ENCODE measurements around the gene ADAM19.

The ADAM19 gene

DNA sequence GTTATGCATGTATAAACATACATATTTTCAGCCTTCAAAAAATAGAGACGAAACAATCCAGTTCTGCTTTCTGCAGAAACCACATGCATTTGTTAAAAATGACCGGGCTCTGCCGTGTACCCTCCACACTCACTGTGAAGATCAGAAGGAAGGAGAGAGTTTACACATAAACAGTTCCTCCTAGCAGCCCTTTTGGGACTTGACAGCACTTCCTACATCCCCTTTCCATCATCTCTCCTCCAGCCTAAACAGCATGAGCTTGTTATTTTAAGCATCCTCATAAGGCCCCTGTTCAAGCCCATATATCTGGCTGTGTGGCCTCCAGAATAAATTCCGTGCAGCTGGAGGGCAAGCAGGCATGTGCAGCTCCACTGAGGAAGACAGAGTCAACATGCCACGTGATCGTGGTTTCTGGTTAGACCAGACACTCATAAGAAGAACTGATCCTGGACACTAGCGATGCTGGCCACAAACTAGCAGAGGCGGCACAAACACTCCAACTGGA is 73.4 kb downstream of the ADAM19 start:
- Histone ChIP-seq H4K20me1 (ENCODE audit: insufficient read depth, low read length, poor library complexity, severe bottlenecking) (no peaks in the 10 kb centered on the region), H3K9ac (ENCODE audit: low read depth, low read length, poor library complexity, severe bottlenecking) (no peak overlapping the region), H3K4me3 (ENCODE audit: low read length, poor library complexity, severe bottlenecking) (no peak overlapping the region), H3K9me3 (ENCODE audit: insufficient read depth, low read depth, low read length) (no peaks in the 10 kb centered on the region), H3K36me3 (ENCODE audit: insufficient read depth, low read length) (no peaks in the 10 kb centered on the region), H3K27me3 (ENCODE audit: insufficient read depth, low read length, poor library complexity, severe bottlenecking) (no peaks in the 10 kb centered on the region), H3F3A (ENCODE audit: low read depth) (no peaks in the 10 kb centered on the region), H3K9me2 (replicated peaks; ENCODE audit: low read depth, low read length) (no peaks in the 10 kb centered on the region), H2AFZ (ENCODE audit: low read length) (no peak overlapping the region), H3K4me2 (ENCODE audit: low read depth, low read length, poor library complexity, severe bottlenecking) (no peak overlapping the region), H3K79me2 (ENCODE audit: insufficient read depth, low read length) (no peaks in the 10 kb centered on the region), H3K4me1 (ENCODE audit: insufficient read depth, low read length, poor library complexity, severe bottlenecking) (peaks cover 4% of the 10 kb centered on the region)
- no peak for TF ChIP-seq EZH2phosphoT487 (IDR thresholded peaks at IDR 0.05; ENCODE audit: borderline replicate concordance)
- TF ChIP-seq, protein P1, sequence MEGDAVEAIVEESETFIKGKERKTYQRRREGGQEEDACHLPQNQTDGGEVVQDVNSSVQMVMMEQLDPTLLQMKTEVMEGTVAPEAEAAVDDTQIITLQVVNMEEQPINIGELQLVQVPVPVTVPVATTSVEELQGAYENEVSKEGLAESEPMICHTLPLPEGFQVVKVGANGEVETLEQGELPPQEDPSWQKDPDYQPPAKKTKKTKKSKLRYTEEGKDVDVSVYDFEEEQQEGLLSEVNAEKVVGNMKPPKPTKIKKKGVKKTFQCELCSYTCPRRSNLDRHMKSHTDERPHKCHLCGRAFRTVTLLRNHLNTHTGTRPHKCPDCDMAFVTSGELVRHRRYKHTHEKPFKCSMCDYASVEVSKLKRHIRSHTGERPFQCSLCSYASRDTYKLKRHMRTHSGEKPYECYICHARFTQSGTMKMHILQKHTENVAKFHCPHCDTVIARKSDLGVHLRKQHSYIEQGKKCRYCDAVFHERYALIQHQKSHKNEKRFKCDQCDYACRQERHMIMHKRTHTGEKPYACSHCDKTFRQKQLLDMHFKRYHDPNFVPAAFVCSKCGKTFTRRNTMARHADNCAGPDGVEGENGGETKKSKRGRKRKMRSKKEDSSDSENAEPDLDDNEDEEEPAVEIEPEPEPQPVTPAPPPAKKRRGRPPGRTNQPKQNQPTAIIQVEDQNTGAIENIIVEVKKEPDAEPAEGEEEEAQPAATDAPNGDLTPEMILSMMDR (conservative IDR thresholded peaks at IDR 0.05; ENCODE audit: low read length): no peak

GRCh38 chr5:157497875-157498611 is 77.5 kb downstream of the ADAM19 start:
- Histone ChIP-seq H2AFZ (ENCODE audit: low read length) (no peak overlapping the region), H3K36me3 (ENCODE audit: insufficient read depth, low read length) (no peaks in the 10 kb centered on the region), H3K4me1 (ENCODE audit: insufficient read depth, low read length, poor library complexity, severe bottlenecking) (peaks cover 4% of the 10 kb centered on the region), H3K27me3 (ENCODE audit: insufficient read depth, low read length, poor library complexity, severe bottlenecking) (no peaks in the 10 kb centered on the region), H3K4me2 (ENCODE audit: low read depth, low read length, poor library complexity, severe bottlenecking) (no peak overlapping the region), H3K79me2 (ENCODE audit: insufficient read depth, low read length) (no peaks in the 10 kb centered on the region), H3K4me3 (ENCODE audit: low read length, poor library complexity, severe bottlenecking) (no peak overlapping the region), H3K9me2 (replicated peaks; ENCODE audit: low read depth, low read length) (no peaks in the 10 kb centered on the region), H3K9me3 (ENCODE audit: insufficient read depth, low read depth, low read length) (no peaks in the 10 kb centered on the region), H3K9ac (ENCODE audit: low read depth, low read length, poor library complexity, severe bottlenecking) (no peak overlapping the region), H4K20me1 (ENCODE audit: insufficient read depth, low read length, poor library complexity, severe bottlenecking) (no peaks in the 10 kb centered on the region), H3F3A (ENCODE audit: low read depth) (no peaks in the 10 kb centered on the region)
- TF ChIP-seq, protein P1 (conservative IDR thresholded peaks at IDR 0.05; ENCODE audit: low read length): no peak
- TF ChIP-seq EZH2phosphoT487 (IDR thresholded peaks at IDR 0.05; ENCODE audit: borderline replicate concordance): no peak

DNA sequence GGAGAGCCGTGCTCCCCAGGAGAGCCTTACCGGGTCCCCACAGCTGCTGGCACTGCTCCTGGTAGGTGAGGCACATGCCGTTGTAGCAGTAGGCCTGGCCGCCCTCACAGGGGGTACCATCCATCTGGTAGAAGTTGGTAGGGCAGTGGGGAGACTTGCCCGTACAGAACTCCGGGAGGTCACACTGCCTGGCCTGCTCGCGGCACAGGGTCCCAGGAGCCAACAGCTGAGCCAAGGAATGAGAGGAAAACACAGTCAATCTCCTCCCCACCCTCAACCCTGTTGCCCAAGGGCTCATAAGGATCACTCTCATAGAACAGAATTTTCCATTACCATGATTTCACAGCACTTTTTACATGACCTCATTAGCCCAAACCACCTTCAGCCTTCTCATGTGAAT is 78.7 kb downstream of the ADAM19 start:
- H3K4me1 ChIP-seq (ENCODE audit: insufficient read depth, low read length, poor library complexity, severe bottlenecking): no peaks in the 10 kb centered on the region
- TF ChIP-seq, protein P1 (conservative IDR thresholded peaks at IDR 0.05; ENCODE audit: low read length): no peak
- no peak for TF ChIP-seq EZH2phosphoT487 (IDR thresholded peaks at IDR 0.05; ENCODE audit: borderline replicate concordance)
- H3K9ac ChIP-seq (ENCODE audit: low read depth, low read length, poor library complexity, severe bottlenecking): no peak overlapping the region
- no peaks in the 10 kb centered on the region for H3K79me2 ChIP-seq (ENCODE audit: insufficient read depth, low read length)
- no peaks in the 10 kb centered on the region for H3K36me3 ChIP-seq (ENCODE audit: insufficient read depth, low read length)
- H4K20me1 ChIP-seq (ENCODE audit: insufficient read depth, low read length, poor library complexity, severe bottlenecking): no peaks in the 10 kb centered on the region
- H3K4me3 ChIP-seq (ENCODE audit: low read length, poor library complexity, severe bottlenecking): no peak overlapping the region
- H3K27me3 ChIP-seq (ENCODE audit: insufficient read depth, low read length, poor library complexity, severe bottlenecking): no peaks in the 10 kb centered on the region
- H3K9me3 ChIP-seq (ENCODE audit: insufficient read depth, low read depth, low read length): no peaks in the 10 kb centered on the region
- H2AFZ ChIP-seq (ENCODE audit: low read length): no peak overlapping the region
- no peak overlapping the region for H3K4me2 ChIP-seq (ENCODE audit: low read depth, low read length, poor library complexity, severe bottlenecking)
- no peaks in the 10 kb centered on the region for H3F3A ChIP-seq (ENCODE audit: low read depth)
- no peaks in the 10 kb centered on the region for H3K9me2 ChIP-seq (replicated peaks; ENCODE audit: low read depth, low read length)

Data from Loucy (cell line).